HEK293T (cell line): ENCODE measurements around the gene DDX41.

ENCODE experiments used
- FOXA1 ChIP-seq: fragments of 450-650 bp; IDR thresholded peaks from 2 replicates; pipeline ENCODE4 v1.6.1; 2016; ENCODE audit warnings: mild to moderate bottlenecking
- FOXM1 ChIP-seq: fragments of 450-650 bp; IDR thresholded peaks from 2 replicates; pipeline ENCODE4 v1.6.1; 2017; ENCODE audit warnings: mild to moderate bottlenecking, borderline replicate concordance
- HDGF ChIP-seq: fragments of 450-650 bp; IDR thresholded peaks from 2 replicates; pipeline ENCODE4 v1.6.1; 2017; ENCODE audit warnings: antibody characterized with exemption, borderline replicate concordance
- L3MBTL2 ChIP-seq: fragments of 450-650 bp; conservative IDR thresholded peaks from 2 replicates; pipeline ENCODE4 v1.6.1; 2016; ENCODE audit warnings: mild to moderate bottlenecking
- NFRKB ChIP-seq: fragments of 450-650 bp; IDR thresholded peaks from 2 replicates; pipeline ENCODE4 v1.6.1; 2016; ENCODE audit warnings: mild to moderate bottlenecking, moderate library complexity
- SP1 ChIP-seq: fragments of 450-650 bp; IDR thresholded peaks from 2 replicates; pipeline ENCODE4 v1.6.1; 2017

GRCh38 chr5:177483994-177484901 is 32.5 kb downstream of the DDX41 start:
- TF ChIP-seq HDGF, result no peak
- TF ChIP-seq SP1, result no peak
- no peak for TF ChIP-seq NFRKB
- no peak for TF ChIP-seq FOXA1
- TF ChIP-seq L3MBTL2, result no peak
- no peak for TF ChIP-seq FOXM1
